DND-41 (cell line): ENCODE results near the gene GRIK3.

ENCODE experiments used
- ATAC-seq: fragments of 200-7000 bp; cut with Tn5 transposase; 3 replicates; pipeline ENCODE4 v1.9.1; 2021; ENCODE audit warnings: low read depth; ENCODE audit not compliant: insufficient read depth
- DNase-seq: peaks from one replicate; pipeline ENCODE4 v3.0.0-alpha.2; 2020
- H2AFZ ChIP-seq: 2 replicates; pipeline ENCODE4 v1.6.0; 2012; ENCODE audit warnings: low read depth, low read length
- H3K27ac ChIP-seq: 2 replicates; pipeline ENCODE4 v1.5.1; 2012; ENCODE audit warnings: low read length, inconsistent platforms
- H3K27me3 ChIP-seq: fragments of 200-600 bp; sonication (generic); 2 replicates; pipeline ENCODE4 v1.6.0; 2012; ENCODE audit warnings: low read length, mild to moderate bottlenecking, inconsistent platforms; ENCODE audit not compliant: insufficient read depth, poor library complexity
- H3K36me3 ChIP-seq: 2 replicates; pipeline ENCODE4 v1.5.1; 2012; ENCODE audit warnings: low read length, inconsistent platforms; ENCODE audit not compliant: insufficient read depth
- H3K4me1 ChIP-seq: 2 replicates; pipeline ENCODE4 v1.5.1; 2012; ENCODE audit warnings: mild to moderate bottlenecking, low read length; ENCODE audit not compliant: insufficient read depth
- H3K4me2 ChIP-seq: 2 replicates; pipeline ENCODE4 v1.6.0; 2012; ENCODE audit warnings: mild to moderate bottlenecking, moderate library complexity, low read length, inconsistent platforms; ENCODE audit not compliant: insufficient read depth
- H3K4me3 ChIP-seq, 2 experiments: fragments of 200-600 bp in 1 of 2; shearing (Covaris generic) in 1 of 2; 2 replicates each; pipeline ENCODE4 v1.5.1; 2012 to 2016; ENCODE audit warnings: inconsistent platforms in 2 of 2, low read length in 2 of 2, mild to moderate bottlenecking in 2 of 2, low read depth in 1 of 2, moderate library complexity in 1 of 2
- H3K79me2 ChIP-seq: 2 replicates; pipeline ENCODE4 v1.6.0; 2012; ENCODE audit warnings: low read length, inconsistent platforms; ENCODE audit not compliant: insufficient read depth
- H3K9ac ChIP-seq: 2 replicates; pipeline ENCODE4 v1.6.0; 2012; ENCODE audit warnings: low read depth, mild to moderate bottlenecking, inconsistent platforms, low read length, moderate library complexity
- H3K9me3 ChIP-seq: 2 replicates; pipeline ENCODE4 v1.5.1; 2012; ENCODE audit warnings: low read length, moderate library complexity, mild to moderate bottlenecking, inconsistent platforms; ENCODE audit not compliant: insufficient read depth, severe bottlenecking
- H4K20me1 ChIP-seq: 2 replicates; pipeline ENCODE4 v1.6.0; 2012; ENCODE audit warnings: low read length; ENCODE audit not compliant: insufficient read depth
- EZH2 ChIP-seq: IDR thresholded peaks from 3 replicates; pipeline ENCODE4 v1.6.1; 2012; ENCODE audit warnings: borderline replicate concordance, low read depth, mild to moderate bottlenecking, moderate library complexity, low read length, inconsistent platforms; ENCODE audit not compliant: severe bottlenecking
- TF ChIP-seq, protein P1 (sequence below): IDR thresholded peaks from 2 replicates; pipeline ENCODE4 v1.5.1; 2012; ENCODE audit warnings: borderline replicate concordance, low read length, moderate library complexity, mild to moderate bottlenecking; ENCODE audit not compliant: poor library complexity, severe bottlenecking; ENCODE audit errors: extremely low read depth

The GRIK3 gene

DNA sequence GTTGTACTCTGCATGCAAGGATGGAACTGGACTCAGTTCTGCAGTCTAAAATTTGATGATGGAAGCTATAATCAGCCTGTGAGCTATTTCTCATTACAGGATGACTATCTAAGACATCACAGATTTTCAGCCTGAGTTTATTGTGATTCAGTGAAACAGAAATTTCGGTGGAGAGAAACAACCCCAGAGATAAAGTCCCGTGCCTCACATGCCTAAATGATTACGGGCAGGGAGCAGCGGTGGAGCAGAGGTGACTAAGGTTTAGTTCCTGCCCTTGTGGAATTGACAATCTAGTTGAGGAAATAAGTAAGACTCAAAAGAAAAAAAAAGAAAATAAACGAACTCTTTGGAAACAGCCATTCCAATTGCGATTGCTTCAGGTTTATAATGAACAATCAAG, 96.9 kb downstream of the GRIK3 start:
- Histone ChIP-seq H3K9ac (no peak overlapping the region), H3K36me3 (no peaks in the 10 kb centered on the region), H2AFZ (no peak overlapping the region), H3K4me1 (no peaks in the 10 kb centered on the region), H3K9me3 (no peaks in the 10 kb centered on the region), H3K79me2 (no peaks in the 10 kb centered on the region), H3K4me3 (no peak overlapping the region), H3K27ac (no peak overlapping the region), H4K20me1 (0 out of 2 replicates have a peak, but pooled peaks cover 6% of the 10 kb centered on the region), H3K4me2 (no peak overlapping the region), H3K27me3 (peaks cover 26% of the 10 kb centered on the region)
- DNase-seq (no peak), ATAC-seq (no peak)
- TF ChIP-seq EZH2, result no peak
- TF ChIP-seq, protein P1, sequence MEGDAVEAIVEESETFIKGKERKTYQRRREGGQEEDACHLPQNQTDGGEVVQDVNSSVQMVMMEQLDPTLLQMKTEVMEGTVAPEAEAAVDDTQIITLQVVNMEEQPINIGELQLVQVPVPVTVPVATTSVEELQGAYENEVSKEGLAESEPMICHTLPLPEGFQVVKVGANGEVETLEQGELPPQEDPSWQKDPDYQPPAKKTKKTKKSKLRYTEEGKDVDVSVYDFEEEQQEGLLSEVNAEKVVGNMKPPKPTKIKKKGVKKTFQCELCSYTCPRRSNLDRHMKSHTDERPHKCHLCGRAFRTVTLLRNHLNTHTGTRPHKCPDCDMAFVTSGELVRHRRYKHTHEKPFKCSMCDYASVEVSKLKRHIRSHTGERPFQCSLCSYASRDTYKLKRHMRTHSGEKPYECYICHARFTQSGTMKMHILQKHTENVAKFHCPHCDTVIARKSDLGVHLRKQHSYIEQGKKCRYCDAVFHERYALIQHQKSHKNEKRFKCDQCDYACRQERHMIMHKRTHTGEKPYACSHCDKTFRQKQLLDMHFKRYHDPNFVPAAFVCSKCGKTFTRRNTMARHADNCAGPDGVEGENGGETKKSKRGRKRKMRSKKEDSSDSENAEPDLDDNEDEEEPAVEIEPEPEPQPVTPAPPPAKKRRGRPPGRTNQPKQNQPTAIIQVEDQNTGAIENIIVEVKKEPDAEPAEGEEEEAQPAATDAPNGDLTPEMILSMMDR, result no peak

- H3K4me2 ChIP-seq, result no peak overlapping the region
- no peaks in the 10 kb centered on the region for H3K4me1 ChIP-seq
- TF ChIP-seq, protein P1, result no peak
- no peak for TF ChIP-seq EZH2
- ATAC-seq (no peak), DNase-seq (no peak)
- no peak overlapping the region for H2AFZ ChIP-seq
- H3K27me3 ChIP-seq, result peaks cover 26% of the 10 kb centered on the region
- H3K36me3 ChIP-seq, result no peaks in the 10 kb centered on the region
- no peaks in the 10 kb centered on the region for H3K79me2 ChIP-seq
- no peak overlapping the region for H3K4me3 ChIP-seq
- H3K9me3 ChIP-seq, result no peaks in the 10 kb centered on the region
- H4K20me1 ChIP-seq, result no peaks in the 10 kb centered on the region
- H3K9ac ChIP-seq, result no peak overlapping the region
- H3K27ac ChIP-seq, result no peak overlapping the region
These were observed 100.3 kb downstream of the GRIK3 start for GRCh38 chr1:36934061-36934460.

DNA sequence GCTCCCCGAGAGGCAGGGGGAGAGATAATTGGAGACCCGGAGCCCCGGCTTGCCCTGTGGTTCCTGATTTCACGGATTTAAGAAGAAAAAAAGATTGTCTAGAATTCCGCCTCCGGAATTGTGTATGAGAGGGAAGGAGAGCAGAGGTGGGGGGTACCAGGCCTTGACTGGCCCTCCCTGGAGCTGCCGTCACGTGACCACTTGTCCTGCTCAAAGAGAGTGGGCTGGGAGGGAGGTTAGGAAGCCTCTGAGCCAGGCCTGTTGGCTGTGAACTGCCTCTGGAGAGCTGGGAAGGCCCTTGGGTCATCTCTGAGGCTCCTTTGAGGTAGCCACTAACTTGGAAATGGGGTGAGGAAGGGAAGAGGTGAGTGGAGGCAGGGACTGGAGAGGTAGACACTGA, 106.5 kb downstream of the GRIK3 start:
- no peak overlapping the region for H2AFZ ChIP-seq
- H3K79me2 ChIP-seq, result no peaks in the 10 kb centered on the region
- H3K4me1 ChIP-seq, result no peaks in the 10 kb centered on the region
- H3K36me3 ChIP-seq, result no peaks in the 10 kb centered on the region
- no peak overlapping the region for H3K4me2 ChIP-seq
- H3K9ac ChIP-seq, result no peak overlapping the region
- H3K4me3 ChIP-seq, result no peak overlapping the region
- ATAC-seq, result no peak
- H3K9me3 ChIP-seq, result no peaks in the 10 kb centered on the region
- peaks cover 30% of the 10 kb centered on the region for H4K20me1 ChIP-seq
- no peak overlapping the region for H3K27ac ChIP-seq
- H3K27me3 ChIP-seq, result no peaks in the 10 kb centered on the region
- no peak for DNase-seq
- no peak for TF ChIP-seq EZH2
- TF ChIP-seq, protein P1, result no peak

GRCh38 chr1:36925251-36925650, 109.1 kb downstream of the GRIK3 start:
- Histone ChIP-seq H3K4me1 (no peaks in the 10 kb centered on the region), H3K36me3 (no peaks in the 10 kb centered on the region), H2AFZ (no peak overlapping the region), H3K27me3 (no peaks in the 10 kb centered on the region), H3K9ac (no peak overlapping the region), H3K9me3 (no peaks in the 10 kb centered on the region), H3K79me2 (no peaks in the 10 kb centered on the region), H3K4me2 (no peak overlapping the region), H4K20me1 (peaks cover 36% of the 10 kb centered on the region), H3K27ac (no peak overlapping the region), H3K4me3 (no peak overlapping the region)
- DNase-seq, result no peak
- no peak for ATAC-seq
- no peak for TF ChIP-seq EZH2
- TF ChIP-seq, protein P1, result no peak
